ENCODE measurements around the gene ZCCHC14. TPM values are rescaled to one million over a fixed set of nuclear protein-coding genes. Genes with fewer than 3 reads are reported as not detected.

Gene ZCCHC14
- total and polyA plus RNA-seq, 2 of the 13 experiments (the other 11 are each of a cell fraction or from before 2014, with no cell fraction given), result 12.4 to 12.5 TPM

GRCh38 chr16:87535855-87536794 lies 43.3 kb upstream of the ZCCHC14 start (continued):
- no peak for TF ChIP-seq ZNF576 (CRISPR knock-in tag; IDR thresholded peaks at IDR 0.05)
- TF ChIP-seq ZNF431 (CRISPR knock-in tag; IDR thresholded peaks at IDR 0.05; ENCODE audit: borderline replicate concordance, low read depth), result no peak
- no peak for TF ChIP-seq ZNF232 (CRISPR knock-in tag; IDR thresholded peaks at IDR 0.05; ENCODE audit: borderline replicate concordance)
- no peak for TF ChIP-seq ZNF326 (CRISPR knock-in tag; IDR thresholded peaks at IDR 0.05; ENCODE audit: borderline replicate concordance)
- TF ChIP-seq ESRRA (CRISPR knock-in tag; IDR thresholded peaks at IDR 0.05; ENCODE audit: low read depth), result no peak
- no peak for TF ChIP-seq RFXAP (CRISPR knock-in tag; IDR thresholded peaks at IDR 0.05; ENCODE audit: borderline replicate concordance)
- TF ChIP-seq TMF1 (CRISPR knock-in tag; IDR thresholded peaks at IDR 0.05; ENCODE audit: low read depth), result no peak
- no peak for TF ChIP-seq NR2F6 (IDR thresholded peaks at IDR 0.05)
- TF ChIP-seq NR2F6 (CRISPR knock-in tag; IDR thresholded peaks at IDR 0.05), result no peak; the same call in 1 of the 2 replicates
- no peak for TF ChIP-seq ZFP36L1 (CRISPR knock-in tag; IDR thresholded peaks at IDR 0.05)
- peak; percentile 69 for TF ChIP-seq HNF1B (CRISPR knock-in tag; IDR thresholded peaks at IDR 0.05)
- no peak for TF ChIP-seq AFF4 (CRISPR knock-in tag; IDR thresholded peaks at IDR 0.05)
- TF ChIP-seq GLMP (CRISPR knock-in tag; IDR thresholded peaks at IDR 0.05; ENCODE audit: borderline replicate concordance), result no peak
- TF ChIP-seq, protein P1, sequence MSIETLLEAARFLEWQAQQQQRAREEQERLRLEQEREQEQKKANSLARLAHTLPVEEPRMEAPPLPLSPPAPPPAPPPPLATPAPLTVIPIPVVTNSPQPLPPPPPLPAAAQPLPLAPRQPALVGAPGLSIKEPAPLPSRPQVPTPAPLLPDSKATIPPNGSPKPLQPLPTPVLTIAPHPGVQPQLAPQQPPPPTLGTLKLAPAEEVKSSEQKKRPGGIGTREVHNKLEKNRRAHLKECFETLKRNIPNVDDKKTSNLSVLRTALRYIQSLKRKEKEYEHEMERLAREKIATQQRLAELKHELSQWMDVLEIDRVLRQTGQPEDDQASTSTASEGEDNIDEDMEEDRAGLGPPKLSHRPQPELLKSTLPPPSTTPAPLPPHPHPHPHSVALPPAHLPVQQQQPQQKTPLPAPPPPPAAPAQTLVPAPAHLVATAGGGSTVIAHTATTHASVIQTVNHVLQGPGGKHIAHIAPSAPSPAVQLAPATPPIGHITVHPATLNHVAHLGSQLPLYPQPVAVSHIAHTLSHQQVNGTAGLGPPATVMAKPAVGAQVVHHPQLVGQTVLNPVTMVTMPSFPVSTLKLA (IDR thresholded peaks at IDR 0.05), result no peak
- TF ChIP-seq AHR (CRISPR knock-in tag; IDR thresholded peaks at IDR 0.05), result no peak
- TF ChIP-seq, protein P2, sequence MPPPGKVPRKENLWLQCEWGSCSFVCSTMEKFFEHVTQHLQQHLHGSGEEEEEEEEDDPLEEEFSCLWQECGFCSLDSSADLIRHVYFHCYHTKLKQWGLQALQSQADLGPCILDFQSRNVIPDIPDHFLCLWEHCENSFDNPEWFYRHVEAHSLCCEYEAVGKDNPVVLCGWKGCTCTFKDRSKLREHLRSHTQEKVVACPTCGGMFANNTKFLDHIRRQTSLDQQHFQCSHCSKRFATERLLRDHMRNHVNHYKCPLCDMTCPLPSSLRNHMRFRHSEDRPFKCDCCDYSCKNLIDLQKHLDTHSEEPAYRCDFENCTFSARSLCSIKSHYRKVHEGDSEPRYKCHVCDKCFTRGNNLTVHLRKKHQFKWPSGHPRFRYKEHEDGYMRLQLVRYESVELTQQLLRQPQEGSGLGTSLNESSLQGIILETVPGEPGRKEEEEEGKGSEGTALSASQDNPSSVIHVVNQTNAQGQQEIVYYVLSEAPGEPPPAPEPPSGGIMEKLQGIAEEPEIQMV (CRISPR knock-in tag; IDR thresholded peaks at IDR 0.05; ENCODE audit: low read depth), result no peak
- TF ChIP-seq HOXA5 (CRISPR knock-in tag; IDR thresholded peaks at IDR 0.05), result peak; percentile 49; the same call in 1 of the 2 replicates
- no peak for TF ChIP-seq NFE2L2 (IDR thresholded peaks at IDR 0.05; ENCODE audit: low read length)
- TF ChIP-seq ZNF331 (CRISPR knock-in tag; IDR thresholded peaks at IDR 0.05), result no peak
- TF ChIP-seq ISL2 (CRISPR knock-in tag; IDR thresholded peaks at IDR 0.05), result no peak

Measured in HepG2 (cell line).